ENCODE measurements around the gene YAF2.

- TF ChIP-seq CTCF (IDR thresholded peaks at IDR 0.05): no peak
- no peak for TF ChIP-seq EZH2 (IDR thresholded peaks at IDR 0.05; ENCODE audit: borderline replicate concordance, insufficient read depth, low read depth, low read length, poor library complexity, severe bottlenecking)
Observed at GRCh38 chr12:42119085-42119633, 118.9 kb downstream of the YAF2 start.
